ENCODE measurements around the gene RAB30.
A peak's percentile ranks its signal among the peaks of the same experiment; 100 is the strongest.

The RAB30 gene

GRCh38 chr11:83068568-83068967 lies 3.1 kb downstream of the RAB30 start:
- in situ Hi-C loops (cut with MboI; ENCODE audit: low sequenced_read_pairs, unreplicated experiment): no loop called here
- TF ChIP-seq CTCF (IDR thresholded peaks at IDR 0.05; ENCODE audit: borderline replicate concordance, control extremely low read depth, extremely low read depth, insufficient read depth, missing control alignments): no peak
- DNase-seq (ENCODE audit: low spot score): no peak

- no peak for TF ChIP-seq CTCF (IDR thresholded peaks at IDR 0.05; ENCODE audit: borderline replicate concordance, control extremely low read depth, extremely low read depth, insufficient read depth, missing control alignments)
- in situ Hi-C loops (cut with MboI; ENCODE audit: low sequenced_read_pairs, unreplicated experiment): no loop called here
- no peak for DNase-seq (ENCODE audit: low spot score)
Measured at GRCh38 chr11:83064011-83064410, 7.7 kb downstream of the RAB30 start.

- TF ChIP-seq CTCF (IDR thresholded peaks at IDR 0.05; ENCODE audit: borderline replicate concordance, control extremely low read depth, extremely low read depth, insufficient read depth, missing control alignments): no peak
- peak; percentile 56 for DNase-seq (ENCODE audit: low spot score)
Measured at GRCh38 chr11:83063073-83063754, 8.5 kb downstream of the RAB30 start.

GRCh38 chr11:83061883-83062282 lies 9.8 kb downstream of the RAB30 start:
- DNase-seq (ENCODE audit: low spot score): peak; percentile 68
- in situ Hi-C loops (cut with MboI; ENCODE audit: low sequenced_read_pairs, unreplicated experiment): no loop called here
- TF ChIP-seq CTCF (IDR thresholded peaks at IDR 0.05; ENCODE audit: borderline replicate concordance, control extremely low read depth, extremely low read depth, insufficient read depth, missing control alignments): no peak

More at GRCh38 chr11:83063073-83063754, 8.5 kb downstream of the RAB30 start:
- in situ Hi-C loops (cut with MboI; ENCODE audit: low sequenced_read_pairs, unreplicated experiment): no loop called here

GRCh38 chr11:83060965-83061364 lies 10.7 kb downstream of the RAB30 start:
- TF ChIP-seq CTCF (IDR thresholded peaks at IDR 0.05; ENCODE audit: borderline replicate concordance, control extremely low read depth, extremely low read depth, insufficient read depth, missing control alignments): no peak
- no peak for DNase-seq (ENCODE audit: low spot score)
- in situ Hi-C loops (cut with MboI; ENCODE audit: low sequenced_read_pairs, unreplicated experiment): no loop called here

- TF ChIP-seq CTCF (IDR thresholded peaks at IDR 0.05; ENCODE audit: borderline replicate concordance, control extremely low read depth, extremely low read depth, insufficient read depth, missing control alignments): no peak
- in situ Hi-C loops (cut with MboI; ENCODE audit: low sequenced_read_pairs, unreplicated experiment): no loop called here
- DNase-seq (ENCODE audit: low spot score): no peak
Measured at GRCh38 chr11:83057721-83058120, 14.0 kb downstream of the RAB30 start.
